ENCODE results near the gene ERC2. TPM values are rescaled to one million over a fixed set of nuclear protein-coding genes. Genes with fewer than 3 reads are reported as not detected.

The ERC2 gene
- total RNA-seq, 3 donors from 2014 or later (not counting 1 experiment from before 2014, with no cell fraction given) = not detected

GRCh38 chr3:55884066-55884465 is 584.2 kb downstream of the ERC2 start:
- 100% methylated on average over 1 of the region's 1 CpG for WGBS (ENCODE audit: insufficient coverage)

GRCh38 chr3:55882006-55882405 is 586.3 kb downstream of the ERC2 start:
- Histone ChIP-seq H3K27ac (ENCODE audit: low read length) (no peak overlapping the region), H3K4me3 (ENCODE audit: low read length) (no peak overlapping the region), H3K36me3 (ENCODE audit: control insufficient read depth, insufficient read depth, low read length) (no peaks in the 10 kb centered on the region), H3K9me3 (ENCODE audit: control insufficient read depth, insufficient read depth, low read length) (no peaks in the 10 kb centered on the region), H3K27me3 (ENCODE audit: control insufficient read depth, insufficient read depth, low read length) (no peaks in the 10 kb centered on the region), H3K4me1 (ENCODE audit: control insufficient read depth, insufficient read depth, low read length) (no peaks in the 10 kb centered on the region)
- H3K4me3 Mint-ChIP-seq = no peak overlapping the region
- no peak overlapping the region for H3K27ac Mint-ChIP-seq
- 88% methylated on average over 1 of the region's 2 CpGs for WGBS (ENCODE audit: insufficient coverage)
- no peak for TF ChIP-seq CTCF (IDR thresholded peaks at IDR 0.05)
- intact Hi-C loops (cut with micrococcal nuclease) = no loop called here
- ATAC-seq (no peak), DNase-seq (no peak)
- H3K9me3 Mint-ChIP-seq = no peaks in the 10 kb centered on the region
- no peaks in the 10 kb centered on the region for H3K36me3 Mint-ChIP-seq
- H3K4me1 Mint-ChIP-seq = no peaks in the 10 kb centered on the region
- no peaks in the 10 kb centered on the region for H3K27me3 Mint-ChIP-seq (ENCODE audit: low read depth in 2 of 2)

More at GRCh38 chr3:55884066-55884465, 584.2 kb downstream of the ERC2 start:
- H3K4me1 ChIP-seq (ENCODE audit: control insufficient read depth, insufficient read depth, low read length) = no peaks in the 10 kb centered on the region
- no peak overlapping the region for H3K4me3 ChIP-seq (ENCODE audit: low read length)
- H3K4me1 Mint-ChIP-seq = no peaks in the 10 kb centered on the region
- H3K27ac ChIP-seq (ENCODE audit: low read length) = no peak overlapping the region
- ATAC-seq = no peak
- H3K9me3 Mint-ChIP-seq = no peaks in the 10 kb centered on the region
- H3K9me3 ChIP-seq (ENCODE audit: control insufficient read depth, insufficient read depth, low read length) = no peaks in the 10 kb centered on the region
- DNase-seq = no peak
- no peak overlapping the region for H3K4me3 Mint-ChIP-seq
- H3K27me3 ChIP-seq (ENCODE audit: control insufficient read depth, insufficient read depth, low read length) = no peaks in the 10 kb centered on the region
- no peak for TF ChIP-seq CTCF (IDR thresholded peaks at IDR 0.05)
- intact Hi-C loops (cut with micrococcal nuclease) = no loop called here
- no peaks in the 10 kb centered on the region for H3K36me3 ChIP-seq (ENCODE audit: control insufficient read depth, insufficient read depth, low read length)
- H3K27ac Mint-ChIP-seq = no peak overlapping the region
- H3K36me3 Mint-ChIP-seq = no peaks in the 10 kb centered on the region
- no peaks in the 10 kb centered on the region for H3K27me3 Mint-ChIP-seq (ENCODE audit: low read depth in 2 of 2)

- Mint-ChIP-seq H3K36me3 (no peaks in the 10 kb centered on the region), H3K9me3 (peaks cover 0 to 3% of the 10 kb centered on the region in 2 donors), H3K27me3 (ENCODE audit: low read depth in 2 of 2) (no peaks in the 10 kb centered on the region), H3K27ac (no peak overlapping the region), H3K4me3 (no peak overlapping the region), H3K4me1 (no peaks in the 10 kb centered on the region)
- H3K27ac ChIP-seq (ENCODE audit: low read length) = no peak overlapping the region
- ATAC-seq (no peak), DNase-seq (no peak)
- TF ChIP-seq CTCF (IDR thresholded peaks at IDR 0.05) = no peak
- no peaks in the 10 kb centered on the region for H3K9me3 ChIP-seq (ENCODE audit: control insufficient read depth, insufficient read depth, low read length)
- intact Hi-C loops (cut with micrococcal nuclease) = no loop called here
- H3K36me3 ChIP-seq (ENCODE audit: control insufficient read depth, insufficient read depth, low read length) = no peaks in the 10 kb centered on the region
- H3K27me3 ChIP-seq (ENCODE audit: control insufficient read depth, insufficient read depth, low read length) = no peaks in the 10 kb centered on the region
- no peak overlapping the region for H3K4me3 ChIP-seq (ENCODE audit: low read length)
- H3K4me1 ChIP-seq (ENCODE audit: control insufficient read depth, insufficient read depth, low read length) = no peaks in the 10 kb centered on the region
Measured at GRCh38 chr3:55880357-55880756, 587.9 kb downstream of the ERC2 start.

- DNase-seq (no peak), ATAC-seq (no peak)
- no peaks in the 10 kb centered on the region for H3K27me3 ChIP-seq (ENCODE audit: control insufficient read depth, insufficient read depth, low read length)
- H3K9me3 ChIP-seq (ENCODE audit: control insufficient read depth, insufficient read depth, low read length) = no peaks in the 10 kb centered on the region
- Mint-ChIP-seq H3K27ac (no peak overlapping the region), H3K36me3 (no peaks in the 10 kb centered on the region), H3K27me3 (ENCODE audit: low read depth in 2 of 2) (no peaks in the 10 kb centered on the region), H3K4me3 (no peak overlapping the region), H3K9me3 (peaks cover 0 to 3% of the 10 kb centered on the region in 2 donors), H3K4me1 (no peaks in the 10 kb centered on the region)
- TF ChIP-seq CTCF (IDR thresholded peaks at IDR 0.05) = no peak
- WGBS (ENCODE audit: insufficient coverage) = 75% methylated on average over 2 of the region's 2 CpGs
- intact Hi-C loops (cut with micrococcal nuclease) = no loop called here
- no peaks in the 10 kb centered on the region for H3K36me3 ChIP-seq (ENCODE audit: control insufficient read depth, insufficient read depth, low read length)
- H3K4me3 ChIP-seq (ENCODE audit: low read length) = no peak overlapping the region
- no peak overlapping the region for H3K27ac ChIP-seq (ENCODE audit: low read length)
- H3K4me1 ChIP-seq (ENCODE audit: control insufficient read depth, insufficient read depth, low read length) = no peaks in the 10 kb centered on the region
Measured at GRCh38 chr3:55879901-55880331, 588.4 kb downstream of the ERC2 start.

Measured in natural killer cell (primary cell).